Stomach (tissue), 4 donors: ENCODE results near the gene PPM1E.

Source experiments
- EP300 ChIP-seq: sonication (generic); formaldehyde crosslinking; IDR thresholded peaks from one replicate; pipeline ENCODE4 v1.6.1; 2017; ENCODE audit warnings: antibody characterized with exemption
- POLR2A ChIP-seq, 4 donors: fragments of 450-650 bp; IDR thresholded peaks; one replicate each; pipeline ENCODE4 v1.6.1; 2016; ENCODE audit warnings: antibody characterized with exemption in 4 of 4, control low read depth in 2 of 4, mild to moderate bottlenecking in 1 of 4, moderate library complexity in 1 of 4
- TF ChIP-seq, protein P1 (sequence below), 7 experiments: fragments of 450-650 bp in 4 of 7; fragments of 200-600 bp in 3 of 7; sonication (generic) in 3 of 7; IDR thresholded peaks; one replicate each; pipeline ENCODE4 v1.5.1; 2016 to 2019; ENCODE audit warnings: antibody characterized with exemption in 7 of 7, control low read depth in 2 of 7, mild to moderate bottlenecking in 1 of 7

DNA sequence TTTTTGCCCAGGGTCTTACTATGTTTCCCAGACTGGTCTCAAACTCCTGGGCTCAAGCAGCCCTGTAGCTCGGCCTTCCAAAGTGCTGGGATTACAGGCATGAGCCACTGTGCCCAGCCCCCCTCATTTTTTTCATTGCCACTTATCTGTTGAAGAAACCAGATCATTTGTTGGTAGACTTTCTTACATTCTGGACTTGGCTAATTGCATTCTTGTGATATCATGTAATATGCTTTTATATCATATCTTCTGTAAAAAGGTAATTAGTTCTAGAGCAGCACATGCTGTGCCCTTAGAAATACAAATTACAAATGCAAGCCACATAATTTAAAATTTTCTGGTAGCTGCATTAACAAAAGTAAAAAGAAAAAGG lies 53.9 kb downstream of the PPM1E start:
- TF ChIP-seq POLR2A (IDR thresholded peaks at IDR 0.05) = no peak
- TF ChIP-seq, protein P1, sequence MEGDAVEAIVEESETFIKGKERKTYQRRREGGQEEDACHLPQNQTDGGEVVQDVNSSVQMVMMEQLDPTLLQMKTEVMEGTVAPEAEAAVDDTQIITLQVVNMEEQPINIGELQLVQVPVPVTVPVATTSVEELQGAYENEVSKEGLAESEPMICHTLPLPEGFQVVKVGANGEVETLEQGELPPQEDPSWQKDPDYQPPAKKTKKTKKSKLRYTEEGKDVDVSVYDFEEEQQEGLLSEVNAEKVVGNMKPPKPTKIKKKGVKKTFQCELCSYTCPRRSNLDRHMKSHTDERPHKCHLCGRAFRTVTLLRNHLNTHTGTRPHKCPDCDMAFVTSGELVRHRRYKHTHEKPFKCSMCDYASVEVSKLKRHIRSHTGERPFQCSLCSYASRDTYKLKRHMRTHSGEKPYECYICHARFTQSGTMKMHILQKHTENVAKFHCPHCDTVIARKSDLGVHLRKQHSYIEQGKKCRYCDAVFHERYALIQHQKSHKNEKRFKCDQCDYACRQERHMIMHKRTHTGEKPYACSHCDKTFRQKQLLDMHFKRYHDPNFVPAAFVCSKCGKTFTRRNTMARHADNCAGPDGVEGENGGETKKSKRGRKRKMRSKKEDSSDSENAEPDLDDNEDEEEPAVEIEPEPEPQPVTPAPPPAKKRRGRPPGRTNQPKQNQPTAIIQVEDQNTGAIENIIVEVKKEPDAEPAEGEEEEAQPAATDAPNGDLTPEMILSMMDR (IDR thresholded peaks at IDR 0.05) = no peak
- TF ChIP-seq EP300 = no peak
